DND-41 (cell line): ENCODE results near the gene SUCO.

Experiments used
- ATAC-seq: fragments of 200-7000 bp; cut with Tn5 transposase; 3 replicates; pipeline ENCODE4 v1.9.1; 2021; ENCODE audit warnings: low read depth; ENCODE audit not compliant: insufficient read depth
- DNase-seq: peaks from one replicate; pipeline ENCODE4 v3.0.0-alpha.2; 2020
- H2AFZ ChIP-seq: 2 replicates; pipeline ENCODE4 v1.6.0; 2012; ENCODE audit warnings: low read depth, low read length
- H3K27ac ChIP-seq: 2 replicates; pipeline ENCODE4 v1.5.1; 2012; ENCODE audit warnings: low read length, inconsistent platforms
- H3K27me3 ChIP-seq: fragments of 200-600 bp; sonication (generic); 2 replicates; pipeline ENCODE4 v1.6.0; 2012; ENCODE audit warnings: low read length, mild to moderate bottlenecking, inconsistent platforms; ENCODE audit not compliant: insufficient read depth, poor library complexity
- H3K36me3 ChIP-seq: 2 replicates; pipeline ENCODE4 v1.5.1; 2012; ENCODE audit warnings: low read length, inconsistent platforms; ENCODE audit not compliant: insufficient read depth
- H3K4me1 ChIP-seq: 2 replicates; pipeline ENCODE4 v1.5.1; 2012; ENCODE audit warnings: mild to moderate bottlenecking, low read length; ENCODE audit not compliant: insufficient read depth
- H3K4me2 ChIP-seq: 2 replicates; pipeline ENCODE4 v1.6.0; 2012; ENCODE audit warnings: mild to moderate bottlenecking, moderate library complexity, low read length, inconsistent platforms; ENCODE audit not compliant: insufficient read depth
- H3K4me3 ChIP-seq, 2 experiments: fragments of 200-600 bp in 1 of 2; shearing (Covaris generic) in 1 of 2; 2 replicates each; pipeline ENCODE4 v1.5.1; 2012 to 2016; ENCODE audit warnings: inconsistent platforms in 2 of 2, low read length in 2 of 2, mild to moderate bottlenecking in 2 of 2, low read depth in 1 of 2, moderate library complexity in 1 of 2
- H3K79me2 ChIP-seq: 2 replicates; pipeline ENCODE4 v1.6.0; 2012; ENCODE audit warnings: low read length, inconsistent platforms; ENCODE audit not compliant: insufficient read depth
- H3K9ac ChIP-seq: 2 replicates; pipeline ENCODE4 v1.6.0; 2012; ENCODE audit warnings: low read depth, mild to moderate bottlenecking, inconsistent platforms, low read length, moderate library complexity
- H3K9me3 ChIP-seq: 2 replicates; pipeline ENCODE4 v1.5.1; 2012; ENCODE audit warnings: low read length, moderate library complexity, mild to moderate bottlenecking, inconsistent platforms; ENCODE audit not compliant: insufficient read depth, severe bottlenecking
- H4K20me1 ChIP-seq: 2 replicates; pipeline ENCODE4 v1.6.0; 2012; ENCODE audit warnings: low read length; ENCODE audit not compliant: insufficient read depth
- CTCF ChIP-seq: IDR thresholded peaks from 2 replicates; pipeline ENCODE4 v1.5.1; 2012; ENCODE audit warnings: borderline replicate concordance, low read length, moderate library complexity, mild to moderate bottlenecking; ENCODE audit not compliant: poor library complexity, severe bottlenecking; ENCODE audit errors: extremely low read depth
- EZH2 ChIP-seq: IDR thresholded peaks from 3 replicates; pipeline ENCODE4 v1.6.1; 2012; ENCODE audit warnings: borderline replicate concordance, low read depth, mild to moderate bottlenecking, moderate library complexity, low read length, inconsistent platforms; ENCODE audit not compliant: severe bottlenecking

Gene SUCO

GRCh38 chr1:172567720-172568119 lies 34.8 kb downstream of the SUCO start:
- H4K20me1 ChIP-seq = no peaks in the 10 kb centered on the region
- peaks cover 72% of the 10 kb centered on the region for H3K36me3 ChIP-seq

GRCh38 chr1:172574080-172574479 lies 41.1 kb downstream of the SUCO start:
- Histone ChIP-seq H3K4me3 (no peak overlapping the region), H3K27me3 (no peaks in the 10 kb centered on the region), H3K9ac (no peak overlapping the region), H3K79me2 (no peaks in the 10 kb centered on the region), H2AFZ (no peak overlapping the region), H3K27ac (no peak overlapping the region), H3K4me1 (no peaks in the 10 kb centered on the region), H3K36me3 (peaks cover 52% of the 10 kb centered on the region), H3K9me3 (peaks cover 8% of the 10 kb centered on the region), H4K20me1 (no peaks in the 10 kb centered on the region), H3K4me2 (no peak overlapping the region)
- DNase-seq (no peak), ATAC-seq (no peak)
- TF ChIP-seq EZH2 (no peak), CTCF (no peak)

More at GRCh38 chr1:172567720-172568119, 34.8 kb downstream of the SUCO start:
- H3K79me2 ChIP-seq = no peaks in the 10 kb centered on the region
- no peak overlapping the region for H3K27ac ChIP-seq
- TF ChIP-seq CTCF (no peak), EZH2 (no peak)
- ATAC-seq = no peak
- DNase-seq = no peak
- H3K9me3 ChIP-seq = peaks cover 8% of the 10 kb centered on the region
- no peak overlapping the region for H3K4me3 ChIP-seq
- no peak overlapping the region for H3K4me2 ChIP-seq
- H2AFZ ChIP-seq = no peak overlapping the region
- no peaks in the 10 kb centered on the region for H3K27me3 ChIP-seq
- no peak overlapping the region for H3K9ac ChIP-seq
- H3K4me1 ChIP-seq = no peaks in the 10 kb centered on the region

- no peak overlapping the region for H3K9ac ChIP-seq
- H3K4me2 ChIP-seq = no peak overlapping the region
- no peaks in the 10 kb centered on the region for H3K27me3 ChIP-seq
- H3K79me2 ChIP-seq = no peaks in the 10 kb centered on the region
- DNase-seq = no peak
- no peak overlapping the region for H3K27ac ChIP-seq
- peaks cover 50% of the 10 kb centered on the region; the same call in 1 of the 2 replicates for H3K36me3 ChIP-seq
- no peak overlapping the region for H3K4me3 ChIP-seq
- no peaks in the 10 kb centered on the region for H3K4me1 ChIP-seq
- H3K9me3 ChIP-seq = no peaks in the 10 kb centered on the region
- ATAC-seq = no peak
- no peaks in the 10 kb centered on the region for H4K20me1 ChIP-seq
- H2AFZ ChIP-seq = no peak overlapping the region
- TF ChIP-seq EZH2 (no peak), CTCF (no peak)
Observed at GRCh38 chr1:172578586-172578985, 45.6 kb downstream of the SUCO start.

GRCh38 chr1:172581273-172581672 lies 48.3 kb downstream of the SUCO start:
- no peaks in the 10 kb centered on the region for H3K27me3 ChIP-seq
- no peak overlapping the region for H3K4me3 ChIP-seq
- H3K4me1 ChIP-seq = no peaks in the 10 kb centered on the region
- H3K36me3 ChIP-seq = peaks cover 34% of the 10 kb centered on the region; the same call in 1 of the 2 replicates
- H3K9ac ChIP-seq = no peak overlapping the region
- H3K27ac ChIP-seq = no peak overlapping the region
- DNase-seq = no peak
- no peak for ATAC-seq
- no peak for TF ChIP-seq EZH2
- TF ChIP-seq CTCF = no peak
- H2AFZ ChIP-seq = no peak overlapping the region
- H3K4me2 ChIP-seq = no peak overlapping the region
- no peaks in the 10 kb centered on the region for H4K20me1 ChIP-seq
- H3K79me2 ChIP-seq = no peaks in the 10 kb centered on the region
- H3K9me3 ChIP-seq = no peaks in the 10 kb centered on the region
